NCI-H146 treated with DMSO at 0.1 percent for 48 hours (cell line): ENCODE measurements around the gene BTBD19.
"Not testable (repeated sequence)": the region's sequence is repeated elsewhere in the genome, so short reads cannot be mapped to it uniquely, and the experiment has no call there.

Experiments
- DNase-seq: peaks from one replicate; lab custom pipeline; 2025; ENCODE audit not compliant: unreplicated experiment; lab: John Stamatoyannopoulos, UW

The BTBD19 gene, protein sequence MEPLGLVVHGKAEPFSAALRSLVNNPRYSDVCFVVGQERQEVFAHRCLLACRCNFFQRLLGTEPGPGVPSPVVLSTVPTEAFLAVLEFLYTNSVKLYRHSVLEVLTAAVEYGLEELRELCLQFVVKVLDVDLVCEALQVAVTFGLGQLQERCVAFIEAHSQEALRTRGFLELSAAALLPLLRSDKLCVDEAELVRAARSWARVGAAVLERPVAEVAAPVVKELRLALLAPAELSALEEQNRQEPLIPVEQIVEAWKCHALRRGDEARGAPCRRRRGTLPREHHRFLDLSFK

DNA sequence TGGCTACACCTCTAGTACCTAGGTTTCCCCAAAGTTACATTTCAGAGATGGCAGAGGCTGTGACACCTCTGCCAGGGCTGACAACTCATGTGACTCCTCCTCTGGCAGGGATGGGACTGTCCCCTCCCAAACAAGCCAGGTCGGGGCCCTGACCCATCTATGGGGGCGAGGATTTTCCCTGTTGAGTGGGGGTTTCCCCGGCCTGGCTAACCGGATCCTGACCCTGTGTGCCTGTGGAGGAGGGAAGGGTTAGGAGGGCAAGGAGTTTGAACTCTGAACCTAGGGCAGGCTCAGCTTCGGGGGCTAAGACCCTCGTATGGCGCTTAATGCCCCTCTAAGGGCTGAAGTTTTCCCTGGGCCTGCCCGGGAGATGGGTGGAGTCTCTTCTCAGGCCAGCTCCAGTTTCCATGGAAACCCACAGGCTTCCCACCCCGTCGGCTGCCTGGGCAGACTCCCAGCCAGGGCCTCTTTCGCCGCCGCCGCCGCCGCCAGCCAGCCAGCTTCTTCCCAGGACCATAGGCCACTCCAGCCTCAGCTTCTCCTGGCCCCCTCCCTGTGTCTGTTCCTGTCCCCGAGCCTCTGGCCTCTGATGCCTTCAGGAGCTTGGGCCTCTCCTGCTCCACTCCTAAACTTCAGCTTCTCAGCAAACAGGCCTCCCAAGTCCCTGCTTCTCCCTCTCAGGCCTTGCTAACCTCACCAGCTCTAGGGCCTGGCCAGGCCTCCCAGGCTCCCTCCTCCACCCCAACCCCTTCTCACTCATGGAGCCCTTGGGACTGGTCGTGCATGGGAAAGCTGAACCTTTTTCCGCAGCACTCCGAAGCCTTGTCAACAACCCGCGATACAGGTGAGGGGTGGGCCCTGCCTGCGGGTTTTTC is at the start of gene BTBD19:
Gene BTBD19, plus strand, starts transcription at position 461 of the 875 bp plus-strand sequence. Its CDS starts 298 bp downstream, at position 759.
- DNase-seq = no peak

DNA sequence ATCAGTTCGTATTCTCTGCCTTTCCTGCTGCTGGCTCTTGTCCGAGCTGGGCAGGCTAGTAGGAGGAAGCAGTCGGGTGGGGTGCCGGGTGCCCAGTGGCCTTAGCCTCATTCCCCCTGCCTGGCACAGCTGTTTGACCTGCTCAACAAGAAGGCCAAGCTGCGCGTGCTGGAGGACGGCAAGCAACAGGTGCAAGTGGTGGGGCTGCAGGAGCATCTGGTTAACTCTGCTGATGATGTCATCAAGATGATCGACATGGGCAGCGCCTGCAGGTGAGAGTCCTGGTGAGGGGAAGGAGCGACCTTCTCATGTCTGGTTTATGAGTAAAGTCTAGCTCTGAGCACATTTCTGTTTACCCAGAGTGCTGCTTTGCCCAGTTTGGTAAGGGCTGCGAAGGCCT is 49.2 kb upstream of the BTBD19 start:
- DNase-seq = no peak

DNA sequence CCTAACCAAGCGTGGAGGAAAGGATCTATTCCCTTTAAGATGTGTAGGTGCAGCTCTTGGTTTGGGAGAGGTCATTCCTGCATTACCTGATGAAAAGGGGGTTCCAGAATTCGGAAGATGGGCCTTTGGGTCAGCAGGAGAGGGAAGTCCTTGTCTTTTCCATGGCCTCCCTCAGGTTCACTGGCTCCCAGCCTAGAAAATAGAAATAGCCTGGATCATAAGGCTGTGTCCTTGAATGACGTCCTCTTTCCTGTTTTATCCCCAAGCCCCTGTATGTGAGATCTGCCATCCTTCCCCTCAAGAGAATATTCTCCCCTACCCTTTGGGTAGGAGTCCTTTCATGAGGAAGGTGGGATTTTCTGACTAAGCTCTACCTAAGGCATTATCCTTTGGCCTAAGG is 47.4 kb upstream of the BTBD19 start:
- DNase-seq = no peak

DNA sequence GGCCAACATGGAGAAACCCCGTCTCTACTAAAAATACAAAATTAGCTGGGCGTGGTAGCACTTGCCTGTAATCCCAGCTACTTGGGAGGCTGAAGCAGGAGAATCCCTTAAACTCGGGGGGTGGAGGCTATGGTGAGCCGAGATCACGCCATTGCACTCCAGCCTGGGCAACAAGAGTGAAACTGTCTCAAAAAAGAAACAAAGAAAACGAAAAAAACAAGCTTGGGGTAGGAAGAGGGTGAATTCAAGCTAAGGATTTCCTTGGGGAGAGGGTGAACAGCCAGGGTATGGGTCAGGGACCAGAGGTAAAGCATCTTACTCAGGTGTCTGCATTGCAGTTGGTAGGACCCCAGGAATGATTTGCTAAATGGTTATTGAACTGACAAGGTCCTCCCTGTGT is 41.9 kb upstream of the BTBD19 start:
- not testable (repeated sequence) for DNase-seq

DNA sequence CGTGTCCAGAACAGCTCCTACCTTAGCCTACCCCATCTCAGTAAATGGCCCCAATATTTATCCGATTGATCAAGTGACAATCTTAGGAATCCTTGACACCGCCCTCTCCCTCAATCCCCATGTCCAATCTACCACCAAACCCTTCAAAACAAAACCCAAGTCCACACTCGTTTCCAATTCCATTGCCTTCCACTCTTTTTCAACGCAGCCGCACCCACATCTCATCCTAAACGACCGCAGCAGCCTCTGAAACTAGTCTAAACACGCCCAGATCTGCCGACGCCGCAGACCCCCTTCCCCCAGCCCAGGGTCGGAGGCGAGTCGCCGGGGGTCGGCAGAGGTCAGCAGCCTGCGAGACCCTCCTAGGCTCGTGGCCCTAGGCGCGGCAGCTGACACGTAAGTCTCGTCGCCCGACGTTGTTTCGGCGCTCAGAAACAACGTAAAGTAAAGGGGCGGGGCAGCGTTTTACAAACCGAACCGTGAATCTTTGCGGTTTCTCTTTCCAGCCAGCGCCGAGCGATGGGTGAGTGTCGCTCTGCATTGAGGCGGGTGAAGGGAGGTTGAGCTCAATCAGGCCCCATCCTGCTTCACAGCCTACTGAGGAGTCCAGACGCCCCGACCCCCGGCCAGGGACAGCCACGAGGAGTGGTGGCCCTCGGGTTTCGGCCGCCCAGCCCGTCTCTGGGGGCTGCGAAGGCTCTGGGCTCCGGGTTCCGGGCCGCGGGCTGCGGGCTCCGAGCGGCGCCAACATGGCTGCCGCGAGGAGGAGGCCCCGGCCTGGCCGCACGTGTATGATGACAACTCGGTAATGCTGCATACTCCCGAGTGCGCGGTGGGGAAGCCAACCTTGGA is 33.0 kb upstream of the BTBD19 start, which contains the start of gene RPS8:
Gene RPS8, plus strand, starts transcription at position 463 of the 852 bp plus-strand sequence. Its CDS starts 57 bp downstream, at position 520.
- DNase-seq = peak; percentile 72

DNA sequence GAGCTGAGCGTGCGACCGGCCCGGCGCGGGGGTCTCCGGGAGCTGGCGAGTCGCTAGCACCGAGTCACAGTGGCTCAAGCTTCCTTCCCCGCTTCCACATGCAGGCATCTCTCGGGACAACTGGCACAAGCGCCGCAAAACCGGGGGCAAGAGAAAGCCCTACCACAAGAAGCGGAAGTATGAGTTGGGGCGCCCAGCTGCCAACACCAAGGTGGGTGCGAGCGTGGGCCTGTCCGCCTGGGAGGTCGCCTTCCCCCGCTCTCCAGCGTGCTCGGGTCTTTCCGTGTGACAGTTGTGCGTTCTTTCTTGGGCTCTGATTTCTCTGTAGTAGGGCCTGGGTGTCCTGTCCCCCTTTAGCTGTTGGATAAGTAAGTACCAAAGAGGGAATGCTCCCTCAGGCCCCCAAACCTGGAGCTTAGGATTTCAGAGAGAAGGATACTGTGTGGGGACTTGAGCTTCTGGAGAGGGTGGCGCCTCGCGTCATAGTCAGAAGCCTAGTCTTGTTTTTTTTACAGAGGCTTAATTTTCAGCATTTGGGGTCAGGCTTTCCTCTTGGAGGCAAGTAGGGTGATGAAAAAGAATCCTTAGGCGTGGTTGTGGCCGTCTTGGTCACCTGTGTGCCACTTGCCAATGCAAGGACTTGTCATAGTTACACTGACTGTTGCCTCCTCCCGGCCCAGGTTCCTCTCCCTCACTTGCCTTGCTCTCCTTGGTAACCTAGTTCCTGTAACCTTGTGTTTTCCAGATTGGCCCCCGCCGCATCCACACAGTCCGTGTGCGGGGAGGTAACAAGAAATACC is 32.2 kb upstream of the BTBD19 start:
- no peak for DNase-seq

DNA sequence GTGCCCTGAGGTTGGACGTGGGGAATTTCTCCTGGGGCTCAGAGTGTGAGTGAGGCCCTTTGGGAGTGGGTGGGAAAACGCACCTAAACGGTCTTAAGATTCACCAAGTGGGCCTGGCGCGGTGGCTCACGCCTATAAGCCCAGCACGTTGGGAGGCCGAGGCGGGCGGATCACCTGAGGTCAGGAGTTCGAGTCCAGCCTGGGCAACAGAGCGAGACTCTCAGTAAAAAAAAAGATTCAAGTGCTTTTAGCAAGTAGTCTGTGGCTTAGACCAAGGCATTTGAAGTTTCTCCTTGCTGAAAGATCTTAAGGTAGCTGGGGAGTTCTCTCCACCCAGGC is 31.6 kb upstream of the BTBD19 start:
- DNase-seq = no peak

DNA sequence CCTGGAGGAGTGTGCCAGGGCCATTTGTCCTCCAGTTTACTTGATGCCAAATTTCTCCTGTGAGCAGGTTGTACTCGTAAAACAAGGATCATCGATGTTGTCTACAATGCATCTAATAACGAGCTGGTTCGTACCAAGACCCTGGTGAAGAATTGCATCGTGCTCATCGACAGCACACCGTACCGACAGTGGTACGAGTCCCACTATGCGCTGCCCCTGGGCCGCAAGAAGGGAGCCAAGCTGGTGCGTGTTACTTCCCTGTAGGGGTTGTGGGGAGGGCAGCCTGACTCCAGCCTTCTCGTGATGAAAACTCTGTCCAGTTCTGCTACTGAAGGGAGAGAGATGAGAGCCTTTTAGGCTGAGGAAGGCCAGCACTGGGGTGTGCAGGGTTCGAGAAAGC is 30.8 kb upstream of the BTBD19 start:
- DNase-seq = no peak

DNA sequence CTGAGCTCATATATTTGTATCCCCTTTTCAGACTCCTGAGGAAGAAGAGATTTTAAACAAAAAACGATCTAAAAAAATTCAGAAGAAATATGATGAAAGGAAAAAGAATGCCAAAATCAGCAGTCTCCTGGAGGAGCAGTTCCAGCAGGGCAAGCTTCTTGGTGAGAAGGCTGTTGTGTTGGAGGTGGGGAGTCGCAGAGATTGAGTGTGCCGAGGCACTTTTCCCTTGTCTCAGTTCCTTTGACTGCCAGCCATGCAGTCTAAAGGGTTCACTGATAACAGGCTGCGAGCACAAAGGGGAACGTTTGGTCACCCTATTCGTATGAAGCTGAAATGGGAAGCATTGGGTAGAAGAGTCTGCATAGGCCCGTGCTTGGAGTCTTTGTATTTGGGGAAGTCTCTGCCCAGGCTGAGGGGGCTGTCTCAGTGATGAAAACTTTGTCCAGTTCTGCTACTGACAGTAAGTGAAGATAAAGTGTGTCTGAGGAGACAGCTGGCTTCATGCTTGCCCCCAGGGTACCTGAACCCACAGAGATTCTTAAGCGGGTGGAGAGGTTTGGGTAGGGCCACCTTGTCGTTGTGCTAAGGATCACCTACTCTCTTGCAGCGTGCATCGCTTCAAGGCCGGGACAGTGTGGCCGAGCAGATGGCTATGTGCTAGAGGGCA is 30.2 kb upstream of the BTBD19 start:
- DNase-seq = no peak

DNA sequence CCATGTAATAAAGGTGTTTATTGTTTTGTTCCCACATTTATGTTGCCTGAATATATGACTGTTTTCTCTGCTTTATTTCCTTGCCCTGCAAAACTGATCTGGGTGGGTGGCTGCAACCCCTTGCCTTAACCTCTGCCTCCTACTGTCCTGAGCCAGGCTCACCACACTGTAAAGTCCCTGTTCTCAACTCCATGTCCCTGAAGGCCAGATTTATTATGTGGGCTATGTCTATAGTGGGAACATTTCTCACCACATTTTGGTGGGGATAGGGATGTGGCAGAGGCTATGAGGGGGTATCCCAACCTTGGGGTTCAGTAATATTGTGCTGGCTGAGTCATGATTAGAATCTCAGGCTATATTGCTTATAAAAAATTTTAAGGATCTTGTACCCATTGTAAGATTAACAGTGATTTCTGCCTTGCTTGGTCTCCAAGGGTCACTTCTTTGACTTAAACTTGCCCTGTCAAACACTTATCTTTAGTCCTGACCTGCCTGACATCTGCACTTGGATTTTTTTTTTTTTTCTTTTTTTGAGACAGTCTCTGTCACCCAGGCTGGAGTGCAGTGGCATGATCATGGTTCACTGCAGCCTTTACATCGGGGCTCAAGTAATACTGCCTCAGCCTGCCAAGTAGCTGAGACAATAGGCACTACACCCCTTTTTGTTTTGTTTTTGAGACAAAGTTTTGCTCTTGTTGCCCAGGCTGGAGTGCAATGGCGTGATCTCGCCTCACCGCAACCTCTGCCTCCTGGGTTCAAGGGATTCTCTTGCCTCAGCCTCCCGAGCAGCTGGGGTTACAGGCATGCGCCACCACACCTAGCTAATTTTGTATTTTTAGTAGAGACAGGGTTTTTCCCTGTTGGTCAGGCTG is 29.4 kb upstream of the BTBD19 start:
- no peak for DNase-seq

DNA sequence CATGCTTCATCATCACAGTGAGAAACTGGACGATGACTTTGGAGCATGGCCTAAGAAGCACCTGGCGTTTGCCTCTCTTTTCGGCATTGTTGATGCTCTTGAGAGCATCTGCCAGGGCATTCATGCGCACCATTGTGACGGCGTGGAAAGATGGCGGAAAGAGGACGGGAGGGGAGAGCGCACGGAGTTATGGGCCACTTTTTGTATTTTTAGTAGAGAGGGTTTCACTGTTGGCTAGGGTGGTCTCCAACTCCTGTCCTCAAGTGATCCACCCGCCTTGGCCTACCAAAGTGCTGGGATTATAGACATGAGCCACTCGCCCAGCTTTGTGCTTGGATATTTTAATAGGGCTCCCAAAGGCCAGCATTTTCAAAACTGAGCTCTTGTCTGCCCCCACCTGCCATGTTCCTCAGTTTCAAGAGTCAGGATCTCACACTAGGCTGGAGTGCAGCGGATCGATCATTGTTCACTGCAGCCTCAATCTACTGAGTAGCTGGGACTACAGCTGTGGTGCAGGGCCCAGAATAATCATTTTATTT is 27.7 kb upstream of the BTBD19 start:
- no peak for DNase-seq

DNA sequence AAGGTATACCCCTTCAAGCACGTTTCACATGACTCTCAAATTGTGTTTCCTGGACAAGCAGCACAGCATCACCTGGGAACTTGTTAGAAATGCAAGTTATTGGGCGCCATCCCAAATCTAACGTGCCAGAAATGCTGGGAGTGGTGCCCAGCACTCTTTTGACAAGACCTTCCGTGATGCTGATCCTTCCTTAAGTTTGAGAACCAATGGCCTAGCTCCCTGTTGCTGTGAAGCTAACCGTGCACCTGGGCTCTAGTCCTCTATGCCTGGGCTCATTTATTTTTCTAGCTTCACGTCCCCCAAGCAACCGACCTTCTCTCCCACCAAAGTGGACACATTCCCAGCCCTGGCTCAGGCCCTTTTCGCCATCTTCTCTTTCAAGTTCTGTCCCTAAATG is 24.6 kb upstream of the BTBD19 start:
- DNase-seq = no peak

DNA sequence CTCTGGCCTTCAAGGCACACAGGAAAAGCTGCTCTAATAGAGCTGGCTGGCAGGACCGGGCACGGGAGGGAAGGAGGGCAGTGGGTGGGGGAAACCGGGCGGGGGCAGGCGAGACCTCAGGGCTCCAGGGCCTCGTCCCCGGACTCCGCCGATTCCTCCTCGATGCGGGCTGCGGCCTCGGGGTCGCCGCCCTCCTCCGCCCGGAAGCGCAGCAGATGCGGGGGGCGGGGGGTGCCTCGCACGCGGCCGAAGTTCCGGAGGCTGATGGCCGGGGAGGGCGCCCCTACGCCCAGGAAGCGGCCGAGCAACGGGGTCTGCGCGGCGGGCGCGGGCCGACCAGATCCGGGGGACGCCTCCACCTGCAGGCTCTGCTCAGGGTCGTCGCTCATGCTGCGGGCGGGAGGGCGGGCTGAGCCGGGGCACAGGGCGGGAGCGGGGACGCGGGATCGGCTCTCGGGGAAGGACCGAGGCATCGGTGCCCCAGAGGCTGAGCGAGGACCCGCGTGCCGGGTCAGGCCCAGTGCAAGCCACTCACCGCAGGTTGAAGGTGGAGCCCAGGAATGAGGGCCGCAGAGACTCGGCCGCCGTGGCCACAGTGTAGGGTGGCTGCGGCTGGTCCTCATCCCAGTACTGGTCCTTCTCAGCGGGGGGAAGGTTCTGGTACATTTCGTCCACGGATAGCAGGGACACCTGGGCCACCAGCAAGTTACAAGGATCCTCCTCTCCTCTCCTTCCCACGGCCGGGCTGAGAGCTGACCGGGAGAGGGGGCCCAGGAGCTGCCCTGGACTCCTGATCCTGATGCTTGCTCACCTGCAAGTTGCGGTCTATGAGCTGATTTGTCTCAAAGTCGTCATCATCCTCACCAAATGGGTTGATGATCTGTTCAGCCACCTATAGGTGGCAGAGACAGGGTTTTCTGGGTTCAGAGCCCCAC is 24.0 kb upstream of the BTBD19 start:
- DNase-seq = no peak

DNA sequence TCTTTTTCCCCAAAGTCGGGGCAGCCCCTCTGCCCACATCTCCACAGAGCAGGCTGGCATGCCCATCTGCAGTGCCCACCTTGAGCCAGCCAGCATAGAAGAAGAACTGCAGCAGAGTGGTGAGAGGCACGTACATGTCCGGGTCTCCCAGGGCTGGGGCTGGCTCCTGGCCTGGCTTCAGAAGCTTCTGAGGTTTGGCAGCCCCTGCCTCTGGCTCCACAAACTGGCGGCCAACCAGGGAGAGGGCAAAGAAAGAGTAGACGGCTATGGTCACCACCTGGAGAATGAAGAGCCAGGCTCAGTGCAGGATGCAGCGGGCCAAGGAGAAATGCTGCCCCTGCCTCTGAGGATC is 23.3 kb upstream of the BTBD19 start:
- DNase-seq = no peak

DNA sequence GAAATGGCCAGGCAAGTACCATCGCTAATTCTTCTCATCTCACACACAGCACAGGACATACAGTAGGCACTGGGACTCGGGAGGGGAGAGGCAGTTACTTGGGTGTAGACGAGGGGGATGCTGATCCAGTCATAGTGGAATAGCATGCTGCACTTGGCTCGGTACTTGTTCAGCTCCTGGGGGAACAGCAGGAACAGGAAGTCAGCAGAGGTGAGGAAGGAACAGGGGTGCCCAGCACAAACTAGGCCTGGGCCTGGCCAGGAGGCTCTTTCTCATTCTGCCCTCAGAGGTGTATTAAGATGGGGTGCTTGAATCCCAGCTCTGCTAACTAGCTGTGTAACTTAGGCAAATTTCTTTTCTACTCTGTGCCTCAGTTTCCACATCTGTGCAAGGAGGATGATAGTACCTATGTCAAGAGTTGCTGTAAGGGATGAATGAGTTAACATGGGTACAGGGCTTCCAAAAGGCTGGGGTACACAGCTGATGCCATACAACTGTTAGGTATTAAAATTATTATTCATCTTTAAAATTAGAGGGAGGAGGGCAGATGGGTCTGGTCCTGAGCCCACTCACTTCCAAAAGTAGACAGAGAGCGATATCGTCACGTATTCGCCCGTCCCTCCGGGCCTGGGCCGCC is 22.7 kb upstream of the BTBD19 start:
- no peak for DNase-seq

DNA sequence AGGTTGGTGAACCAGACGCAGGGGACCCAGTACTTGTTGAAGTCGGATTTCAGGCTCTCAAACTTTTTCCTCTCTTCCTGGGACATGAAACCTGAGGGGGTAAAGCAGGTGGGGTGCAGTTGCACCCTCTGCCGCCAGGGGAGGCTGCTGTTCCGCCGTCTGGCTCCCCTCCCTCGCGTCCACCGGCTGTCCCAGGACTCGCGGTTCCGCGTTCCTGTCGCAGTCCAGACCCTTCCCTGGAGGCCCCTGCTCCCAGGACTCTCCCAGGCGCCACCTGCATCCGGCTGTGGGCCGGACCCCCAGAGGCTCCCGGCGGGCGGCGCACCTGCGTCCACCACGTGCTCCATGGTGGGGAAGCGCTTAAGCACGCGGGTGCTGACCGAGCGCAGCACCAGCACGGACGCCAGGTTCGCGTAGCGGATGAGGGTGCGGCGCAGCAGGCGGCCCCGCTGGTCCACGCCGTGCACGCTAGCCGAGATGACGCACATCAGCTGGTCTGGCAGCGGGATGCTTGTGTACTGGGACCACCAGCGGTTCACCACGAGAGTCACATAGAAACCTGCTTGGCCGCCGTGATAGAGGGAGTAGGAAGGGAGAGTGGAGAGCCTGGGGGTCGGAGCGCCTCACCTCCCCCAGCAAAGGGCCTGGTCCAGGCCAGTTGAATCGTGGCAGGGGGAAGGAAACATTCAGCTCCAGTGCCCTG is 22.0 kb upstream of the BTBD19 start:
- no peak for DNase-seq
